H1 (cell line): Measurements from ENCODE around the gene SMURF2. TPM values are rescaled to one million over a fixed set of nuclear protein-coding genes. Genes with fewer than 3 reads are reported as not detected.

ENCODE experiments used
- CTCF ChIP-seq, 3 experiments: IDR thresholded peaks; 1 replicate in 2 of 3; 2 replicates in 1 of 3; pipeline versions ENCODE4 v1.5.1 to v1.6.1; 2011; ENCODE audit warnings: low read length in 3 of 3, mild to moderate bottlenecking in 3 of 3, inconsistent platforms in 2 of 3, low read depth in 1 of 3, moderate library complexity in 1 of 3; ENCODE audit not compliant: insufficient read depth in 1 of 3; ENCODE audit errors: control extremely low read depth in 1 of 3
- POU5F1 ChIP-seq: IDR thresholded peaks from 2 replicates; pipeline ENCODE4 v1.6.1; 2011; ENCODE audit warnings: low read depth, mild to moderate bottlenecking, low read length, moderate library complexity
- SP1 ChIP-seq: IDR thresholded peaks from 2 replicates; pipeline ENCODE4 v1.6.1; 2011; ENCODE audit warnings: low read depth, low read length
- polyA plus RNA-seq, 7 experiments: library from polyadenylated mRNA; depleted of rRNA in 3 of 7; stranded (reverse) in 5 of 7; unstranded in 2 of 7; fragments of >200 nt in 5 of 7; fragments of 200-250 nt in 2 of 7; gene quantifications; 1 replicate in 5 of 7; 2 replicates in 1 of 7; 4 replicates in 1 of 7; pipeline versions ENCODE4 v1.2.1 to v1.2.3, GENCODE V29; 2011 to 2013; ENCODE audit warnings: missing spikeins in 2 of 7, mixed read lengths in 2 of 7
- total RNA-seq: library from RNA; stranded (reverse); fragmentation: NEBNext Ultra II Directional; extraction: Animal tissue kit (Norgen Biotek cat#: 25700); gene quantifications from 2 replicates; pipeline ENCODE4 v1.2.1, GENCODE V29; 2021

The SMURF2 gene
- total and polyA plus RNA-seq, 2 of the 8 experiments (the other 6 are each of a cell fraction or from before 2014, with no cell fraction given): 7.2 to 29.2 TPM

GRCh38 chr17:64617125-64617780 is 44.9 kb downstream of the SMURF2 start (continued):
- TF ChIP-seq CTCF (IDR thresholded peaks at IDR 0.05; ENCODE audit: control extremely low read depth in 1 of 3, insufficient read depth in 1 of 3, low read depth in 1 of 3, low read length in 3 of 3) (no peak), POU5F1 (no peak), SP1 (no peak)
